HG03571 (cell line): ENCODE results near the gene CST8.

Experiments used
- ATAC-seq: cut with Tn5 transposase; IDR thresholded peaks from one replicate; pipeline ENCODE4 v1.9.1; 2021; ENCODE audit not compliant: unreplicated experiment

CST8 gene

DNA sequence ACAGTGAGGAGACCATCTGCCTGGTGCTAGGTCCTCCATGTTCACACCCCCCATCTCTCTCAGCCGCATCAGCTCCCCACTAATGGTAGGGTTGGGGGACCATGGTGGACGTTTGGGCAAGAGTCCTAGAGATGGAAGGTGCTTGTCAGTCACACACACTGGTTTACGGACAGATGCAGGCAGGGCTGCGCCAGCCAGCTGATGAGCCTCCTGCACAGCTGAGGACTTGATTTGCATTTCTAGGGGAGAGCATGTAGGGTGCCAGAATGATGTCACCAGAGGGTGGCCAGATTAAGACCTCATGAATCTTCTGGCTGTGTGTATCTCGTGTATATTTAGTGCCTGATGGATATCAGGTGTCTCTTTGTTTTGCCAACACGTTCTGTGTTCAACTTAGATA is 28.6 kb downstream of the CST8 start:
- ATAC-seq, result no peak

DNA sequence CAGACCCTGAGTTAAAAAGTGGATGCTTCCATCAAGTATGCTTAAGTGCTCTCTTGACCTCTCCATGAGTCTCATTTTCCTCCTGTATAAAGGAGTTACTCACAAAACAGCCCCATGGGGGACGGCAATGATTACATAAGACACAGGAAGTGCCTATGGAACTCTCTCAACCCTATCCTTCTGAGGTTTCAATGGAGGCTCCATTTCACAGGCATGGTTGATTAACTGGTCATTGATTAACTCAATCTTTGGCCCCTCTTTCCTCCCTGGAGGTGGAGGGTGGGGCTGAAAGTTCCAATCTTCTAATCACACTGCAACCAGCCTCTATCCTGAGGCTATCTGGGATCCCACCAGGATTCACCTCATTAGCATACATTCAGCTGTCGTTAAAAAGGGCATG is 29.3 kb downstream of the CST8 start:
- peak; percentile 69 for ATAC-seq

DNA sequence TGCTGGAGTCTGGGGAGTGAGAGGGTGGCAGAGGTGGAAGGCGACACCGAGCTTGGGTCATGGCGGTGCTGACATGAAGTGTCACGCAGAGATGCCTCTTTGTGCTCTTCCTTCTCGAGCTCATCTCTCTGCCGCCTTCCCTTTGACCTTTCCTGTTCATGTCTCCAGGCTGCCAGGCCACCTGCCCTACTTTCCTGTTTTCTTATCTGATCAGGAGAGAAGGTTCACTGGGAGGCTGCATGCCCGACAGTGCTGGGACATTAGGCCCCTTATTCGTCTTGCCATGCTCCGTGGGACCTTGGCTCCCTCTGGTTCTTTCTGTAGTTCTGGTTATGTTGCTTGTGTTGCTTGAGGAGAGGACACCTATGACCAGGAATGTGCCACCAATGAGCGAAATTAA is 33.2 kb downstream of the CST8 start:
- ATAC-seq, result no peak

DNA sequence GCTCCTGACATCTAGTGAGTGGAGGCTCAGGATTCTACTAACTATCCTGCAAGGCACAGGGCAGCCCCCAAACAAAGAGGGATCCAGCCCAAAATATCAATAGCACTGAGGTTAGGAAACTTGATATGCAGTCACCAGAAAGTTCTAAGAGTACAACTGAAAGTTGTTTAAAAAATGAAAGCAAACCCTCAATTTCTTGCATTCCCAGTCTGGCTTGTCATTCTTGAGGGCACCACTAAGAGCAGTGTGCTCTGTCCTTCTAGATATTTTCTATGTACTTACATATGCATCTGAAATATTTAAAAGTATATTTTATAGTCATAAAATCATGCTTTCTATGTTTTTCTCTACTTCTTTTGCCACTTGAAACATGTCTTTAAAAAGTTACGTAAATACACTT is 35.9 kb downstream of the CST8 start:
- no peak for ATAC-seq

DNA sequence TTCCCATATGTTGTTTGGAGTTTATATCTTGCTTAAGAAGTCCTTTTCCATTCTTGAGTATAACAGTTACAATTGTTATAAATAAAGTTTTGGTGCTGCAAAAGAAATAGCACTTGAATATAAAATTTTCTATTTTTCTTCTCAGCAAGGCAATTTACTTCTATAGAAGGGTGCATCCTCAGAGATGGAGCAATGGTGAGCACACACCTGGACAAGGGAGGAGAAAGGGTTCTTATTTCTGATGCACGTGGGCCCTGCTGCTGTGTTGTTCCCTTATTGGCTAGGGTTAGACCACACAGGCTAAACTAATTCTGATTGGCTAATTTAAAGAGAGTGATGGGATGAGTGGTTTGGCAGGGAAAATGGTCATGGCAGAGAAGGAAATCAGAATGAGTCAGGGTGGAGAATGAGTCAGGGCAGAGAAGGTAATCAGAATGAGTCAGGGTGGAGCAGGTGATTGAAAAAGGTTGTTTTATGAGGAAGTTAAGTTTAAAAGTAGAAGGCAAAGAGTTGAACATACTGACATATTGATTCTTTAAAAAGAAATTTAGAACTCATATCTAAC is 38.0 kb downstream of the CST8 start:
- ATAC-seq, result no peak

DNA sequence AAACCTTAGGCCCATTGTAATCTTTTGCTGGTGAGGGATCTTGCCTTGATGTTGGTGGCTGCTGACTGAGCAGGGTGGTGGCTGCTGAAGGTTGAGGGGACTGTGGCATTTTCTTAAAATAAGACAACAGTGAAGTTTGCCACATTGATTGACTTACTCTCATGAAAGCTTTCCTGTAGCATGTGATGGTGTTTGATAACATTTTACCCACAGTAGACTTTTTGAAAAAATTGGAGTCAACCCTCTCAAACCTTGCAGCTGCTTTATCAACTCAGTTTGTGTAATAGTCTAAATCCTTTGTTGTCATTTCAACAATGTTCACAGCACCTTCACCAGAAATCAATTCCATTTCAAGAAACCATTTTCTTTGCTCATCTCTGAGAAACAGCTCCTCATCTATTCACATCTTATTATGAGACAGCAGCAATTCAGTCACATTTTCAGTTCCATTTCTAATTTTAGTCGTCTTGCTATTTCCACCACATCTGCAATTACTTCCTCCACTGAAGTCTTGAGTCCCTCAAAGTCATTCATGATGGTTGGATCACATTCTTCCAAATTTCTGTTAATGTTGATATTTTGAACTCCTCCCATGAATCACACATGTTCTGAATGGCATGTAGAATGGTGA is 40.1 kb downstream of the CST8 start:
- no peak for ATAC-seq

DNA sequence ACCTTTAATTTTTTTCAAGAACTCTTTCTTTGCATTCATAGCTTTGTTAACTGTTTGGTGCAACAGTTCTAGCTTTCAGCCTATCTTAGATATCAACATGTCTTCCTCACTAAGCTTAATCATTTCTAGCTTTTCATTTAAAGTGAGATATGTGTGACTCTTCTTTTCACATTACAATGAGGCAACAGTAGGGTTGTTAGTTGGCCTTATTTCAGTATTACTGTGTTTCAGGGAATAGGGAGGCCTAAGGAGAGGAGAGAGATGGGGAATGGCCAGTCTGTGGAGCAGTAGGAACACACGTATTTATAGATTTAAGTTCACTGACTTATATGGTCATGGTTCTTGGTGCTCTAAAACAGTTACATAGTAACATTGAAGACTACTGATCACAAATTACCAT is 41.6 kb downstream of the CST8 start:
- ATAC-seq, result no peak

DNA sequence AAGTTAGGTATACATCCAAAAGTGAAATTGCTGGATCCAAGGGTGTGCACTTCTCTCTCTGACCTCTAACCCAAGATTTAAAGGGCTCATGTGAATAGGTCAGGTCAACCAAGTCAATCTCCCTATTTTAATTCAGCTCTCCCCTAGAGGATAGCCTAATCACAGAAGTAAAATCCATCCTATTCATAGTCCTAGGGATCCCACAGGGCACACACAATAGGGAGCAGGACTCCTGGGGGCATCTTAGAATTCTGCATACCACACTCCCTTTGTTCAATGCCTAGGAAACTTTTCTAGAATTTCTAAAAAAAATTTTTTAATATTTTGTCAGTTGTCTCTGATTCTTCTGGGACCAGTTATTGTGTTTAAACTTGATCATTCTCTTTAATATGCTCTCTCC is 42.2 kb downstream of the CST8 start:
- ATAC-seq, result no peak

DNA sequence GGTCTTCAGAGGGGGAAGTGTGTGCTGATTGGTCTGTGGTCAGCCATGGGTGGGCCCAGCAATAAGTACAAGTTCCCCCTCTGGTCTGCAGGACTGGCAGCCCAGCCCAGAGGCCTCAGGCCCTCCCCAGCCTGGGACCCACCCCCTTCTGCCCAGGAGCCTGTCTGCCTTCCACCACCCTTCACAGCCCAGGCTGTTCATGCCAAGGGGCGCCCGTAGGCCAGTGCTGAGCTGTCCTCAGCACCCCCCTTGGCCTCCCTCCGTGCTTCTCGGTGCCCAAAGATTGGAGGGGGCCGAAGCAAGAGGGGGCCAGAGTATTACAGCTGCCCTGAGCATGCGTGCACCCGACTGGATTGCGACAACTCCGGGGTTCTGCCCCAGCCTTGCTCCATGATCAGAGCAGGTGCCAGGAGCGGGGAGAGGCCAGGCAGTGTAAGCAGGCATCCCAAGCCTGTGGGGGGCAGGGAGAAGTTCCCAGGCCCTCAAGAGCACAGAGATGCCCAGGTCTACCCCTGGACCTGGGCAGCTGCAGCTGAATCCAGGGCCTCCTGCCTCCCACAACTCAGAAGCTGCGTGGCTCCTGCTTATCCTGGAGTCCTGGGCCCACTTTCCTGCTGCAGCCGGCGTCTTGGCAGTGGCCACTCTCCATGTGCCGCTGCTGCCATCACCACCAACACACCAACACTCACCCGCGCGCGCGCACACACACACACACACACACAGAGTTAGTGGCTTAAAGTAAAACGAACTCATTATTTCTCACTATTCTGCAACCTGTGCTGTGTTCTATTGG is 44.1 kb downstream of the CST8 start:
- no peak for ATAC-seq

DNA sequence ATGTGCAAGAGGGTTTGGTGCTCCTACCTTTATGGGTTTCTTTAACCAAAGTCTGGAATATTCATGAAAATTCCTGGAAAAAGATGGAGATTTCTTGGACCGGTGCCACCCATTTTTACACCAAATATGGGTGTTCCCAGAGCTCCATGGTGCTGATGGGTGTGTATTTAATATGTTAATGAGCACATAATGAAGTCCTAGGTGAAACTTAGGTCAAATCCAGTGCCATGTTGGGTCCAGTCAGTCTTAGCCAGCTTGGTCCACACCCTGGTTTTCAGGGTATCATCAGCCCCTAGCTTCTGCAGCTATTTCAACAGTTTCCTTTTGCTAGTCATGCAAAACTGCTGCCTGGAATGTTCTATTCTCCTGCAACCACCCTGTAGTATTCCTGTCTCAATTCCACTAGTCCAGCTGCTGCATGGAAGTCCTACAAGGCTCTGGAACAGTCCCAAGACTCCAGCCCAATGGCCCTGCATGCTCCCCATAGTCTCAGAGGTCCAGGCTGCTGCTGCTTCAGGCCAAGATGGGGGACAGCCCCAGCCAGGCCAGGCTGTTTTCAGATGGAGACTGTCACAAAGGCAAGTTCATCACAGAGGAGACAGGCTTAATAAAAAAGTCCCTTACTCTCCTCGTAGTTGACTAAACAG is 45.5 kb downstream of the CST8 start:
- ATAC-seq, result no peak

DNA sequence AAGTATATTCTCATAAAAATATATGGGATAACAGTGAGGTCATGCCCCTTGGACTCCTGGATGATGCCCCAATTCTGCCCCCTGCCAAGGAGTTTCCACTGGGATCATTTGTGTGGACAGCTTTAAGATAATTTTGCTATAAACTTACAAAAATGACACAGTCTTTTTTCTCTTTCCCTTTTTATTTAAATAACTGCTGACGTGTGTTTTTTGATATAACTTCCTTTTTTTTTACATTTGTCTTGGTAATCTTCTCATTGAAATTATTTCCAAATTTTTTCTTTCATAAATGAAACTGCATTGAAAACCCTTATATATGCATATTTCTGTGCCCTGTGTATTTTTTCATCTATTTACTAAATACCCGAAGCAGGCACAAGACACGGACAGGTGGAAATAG is 46.1 kb downstream of the CST8 start:
- ATAC-seq, result no peak

DNA sequence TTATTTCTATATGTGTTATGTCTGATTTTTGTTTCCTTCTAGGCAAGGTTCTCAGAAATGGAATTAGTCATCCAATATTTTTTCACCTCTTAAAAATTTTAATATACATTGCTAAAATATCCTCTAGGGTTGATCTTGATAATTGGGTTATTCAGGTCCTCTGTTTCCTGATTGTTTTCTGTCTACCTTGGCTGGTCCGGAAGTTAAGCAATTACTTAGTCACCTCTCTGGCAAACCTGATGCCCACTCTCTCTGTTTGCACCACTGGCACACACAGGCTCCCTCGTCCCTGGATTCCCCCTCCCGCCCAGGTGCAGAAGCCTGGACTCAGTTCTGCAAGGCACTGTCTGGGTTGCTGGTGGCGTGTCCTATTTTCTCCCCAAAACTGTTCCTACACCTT is 49.7 kb downstream of the CST8 start:
- ATAC-seq, result no peak

DNA sequence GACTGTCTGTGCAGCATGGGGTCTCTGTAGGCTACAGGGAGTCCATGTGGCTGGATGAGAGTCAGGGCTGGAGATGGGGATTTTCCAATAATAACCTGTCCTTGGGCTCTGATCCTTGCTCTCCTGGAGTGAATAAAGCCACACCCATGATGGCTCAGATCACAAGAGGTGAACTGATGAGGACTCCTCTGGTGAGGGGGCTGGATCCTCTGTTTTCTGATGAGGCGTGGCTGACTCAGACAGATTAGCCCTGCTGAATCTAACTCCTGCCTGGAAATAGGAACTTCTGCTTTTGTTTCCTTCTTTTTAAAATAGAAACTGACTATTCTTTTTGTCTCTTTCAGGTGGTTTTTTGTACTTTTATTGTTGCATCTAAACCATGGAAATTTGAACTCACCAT is 50.4 kb downstream of the CST8 start:
- ATAC-seq, result no peak

DNA sequence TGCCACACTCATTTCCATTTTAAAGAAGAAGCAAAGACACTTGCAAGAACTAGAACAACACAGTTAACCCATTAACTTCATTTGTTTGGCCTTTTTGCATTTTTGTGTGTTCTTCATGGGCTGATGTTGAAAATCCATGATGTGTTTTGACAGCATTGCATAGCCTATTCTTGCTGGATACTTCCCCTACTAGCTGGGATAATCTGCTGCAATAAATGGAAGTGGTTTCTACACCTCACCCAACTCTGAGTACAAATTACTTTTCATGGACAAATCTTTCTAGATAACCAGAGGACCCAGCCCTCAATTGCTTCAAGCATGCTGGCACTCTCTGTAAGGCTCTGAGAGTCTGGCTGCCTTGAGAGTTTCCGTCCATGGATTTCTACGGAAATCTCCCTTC is 50.9 kb downstream of the CST8 start:
- no peak for ATAC-seq

DNA sequence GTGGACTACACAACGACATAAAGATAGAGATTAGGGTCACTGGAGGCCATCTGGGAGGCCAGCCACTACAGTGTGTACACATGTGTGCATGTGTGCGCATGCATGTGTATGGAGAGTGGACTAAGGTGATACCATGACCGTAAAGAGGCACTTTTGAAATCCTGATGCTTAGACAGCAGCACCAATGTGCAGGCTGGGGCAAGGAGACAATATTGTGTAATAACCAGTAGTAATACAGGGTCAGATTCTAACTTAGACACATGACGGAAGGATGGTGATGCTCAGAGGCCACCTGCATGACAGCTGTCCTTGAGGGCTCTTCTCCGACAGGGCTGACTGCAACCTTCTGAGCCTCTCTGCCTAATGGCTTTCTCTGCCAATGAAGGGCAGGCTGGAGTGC is 51.9 kb downstream of the CST8 start:
- no peak for ATAC-seq

DNA sequence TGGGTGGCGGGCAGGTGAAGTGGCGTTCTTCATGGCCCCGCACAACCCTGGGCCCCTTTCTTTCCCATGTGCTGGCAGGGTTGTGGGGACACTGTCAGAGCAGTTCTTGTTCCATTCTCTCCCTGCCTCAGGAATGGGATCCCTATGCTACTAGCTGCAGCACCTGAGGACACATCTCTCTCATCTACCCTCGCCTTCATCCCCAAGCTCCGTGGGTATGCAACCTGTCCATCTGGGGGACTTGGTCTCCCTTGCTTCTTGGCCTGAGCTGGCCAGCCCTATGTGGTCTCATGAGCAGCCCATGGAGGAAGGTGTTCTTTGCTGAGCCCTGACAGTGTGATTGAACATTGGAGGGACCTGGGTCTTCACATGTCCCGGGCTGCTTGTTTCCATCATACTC is 53.2 kb downstream of the CST8 start:
- no peak for ATAC-seq
